Measurements from ENCODE around the gene OR2T8. TPM values are rescaled to one million over a fixed set of nuclear protein-coding genes. Genes with fewer than 3 reads are reported as not detected.

Gene OR2T8, protein sequence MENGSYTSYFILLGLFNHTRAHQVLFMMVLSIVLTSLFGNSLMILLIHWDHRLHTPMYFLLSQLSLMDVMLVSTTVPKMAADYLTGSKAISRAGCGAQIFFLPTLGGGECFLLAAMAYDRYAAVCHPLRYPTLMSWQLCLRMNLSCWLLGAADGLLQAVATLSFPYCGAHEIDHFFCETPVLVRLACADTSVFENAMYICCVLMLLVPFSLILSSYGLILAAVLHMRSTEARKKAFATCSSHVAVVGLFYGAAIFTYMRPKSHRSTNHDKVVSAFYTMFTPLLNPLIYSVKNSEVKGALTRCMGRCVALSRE
- total RNA-seq (2021) = not detected in 3 replicates
- Bru-seq, nascent RNA = percentile 22 among the genes with signal in this experiment
- long read RNA-seq, experiment 1 = 0 reads
- long read RNA-seq, experiment 2 = 0 reads
- long read RNA-seq, experiment 3 = 0 reads

- peaks cover 3% of the 10 kb centered on the region for H3K27me3 Mint-ChIP-seq (ENCODE audit: low read depth)
- ATAC-seq (no peak), DNase-seq (ENCODE audit: low spot score) (no peak)
- H3K27ac Mint-ChIP-seq = no peak within 1 kb of the TSS
- ChIA-PET POLR2A (no interaction called here), CTCF (no interaction called here)
- no peak for TF ChIP-seq FOXK1 (CRISPR knock-in tag; IDR thresholded peaks at IDR 0.05)
- TF ChIP-seq ZNF423 (CRISPR knock-in tag; IDR thresholded peaks at IDR 0.05) = no peak
- TF ChIP-seq TEAD1 (CRISPR knock-in tag; IDR thresholded peaks at IDR 0.05) = no peak
- no peak for TF ChIP-seq MYBL2 (CRISPR knock-in tag; IDR thresholded peaks at IDR 0.05)
- TF ChIP-seq TCF7 (CRISPR knock-in tag; IDR thresholded peaks at IDR 0.05; ENCODE audit: low read depth) = no peak
- no peak for TF ChIP-seq SMAD3 (CRISPR knock-in tag; IDR thresholded peaks at IDR 0.05; ENCODE audit: borderline replicate concordance)
- TF ChIP-seq CDX4 (CRISPR knock-in tag; IDR thresholded peaks at IDR 0.05; ENCODE audit: borderline replicate concordance) = no peak
- TF ChIP-seq ZNF232 (CRISPR knock-in tag; IDR thresholded peaks at IDR 0.05) = no peak
- TF ChIP-seq E2F5 (CRISPR knock-in tag; IDR thresholded peaks at IDR 0.05) = no peak
- no peak for TF ChIP-seq NFE2L1 (CRISPR knock-in tag; IDR thresholded peaks at IDR 0.05)
- no peak for TF ChIP-seq ATF1 (CRISPR knock-in tag; IDR thresholded peaks at IDR 0.05)
- TF ChIP-seq, protein P1, sequence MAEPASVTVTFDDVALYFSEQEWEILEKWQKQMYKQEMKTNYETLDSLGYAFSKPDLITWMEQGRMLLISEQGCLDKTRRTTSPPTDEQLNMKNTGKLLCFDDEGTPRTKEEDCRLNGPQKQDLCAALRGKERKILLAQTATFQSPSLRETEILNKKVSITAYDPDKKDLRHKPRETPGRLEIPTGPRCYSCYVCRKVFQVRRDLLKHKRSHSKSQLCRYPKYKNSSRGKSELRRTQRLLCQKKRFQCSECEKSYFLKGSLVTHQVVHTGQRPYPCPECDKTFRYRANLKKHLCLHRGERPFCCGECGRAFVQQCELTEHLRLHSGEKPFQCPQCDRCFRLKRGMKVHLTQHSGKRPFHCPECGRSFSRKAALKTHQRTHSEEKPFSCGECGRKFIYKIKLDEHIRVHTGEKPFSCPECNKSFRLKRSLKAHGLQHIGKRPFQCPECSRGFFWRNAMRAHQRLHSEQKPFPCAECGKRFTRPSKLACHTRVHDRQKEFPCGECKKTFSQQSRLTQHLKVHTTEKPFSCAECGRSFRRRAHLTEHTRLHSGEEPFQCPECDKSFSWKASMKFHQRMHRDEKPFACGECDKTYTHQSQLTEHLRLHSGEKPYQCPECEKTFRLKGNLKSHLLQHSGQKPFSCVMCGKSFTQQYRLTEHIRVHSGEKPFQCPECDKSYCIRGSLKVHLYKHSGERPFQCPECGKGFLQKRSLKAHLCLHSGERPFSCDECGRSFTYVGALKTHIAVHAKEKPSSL (CRISPR knock-in tag; conservative IDR thresholded peaks at IDR 0.05) = no peak
- TF ChIP-seq ZSCAN18 (CRISPR knock-in tag; IDR thresholded peaks at IDR 0.05) = no peak
- TF ChIP-seq IRF2 (CRISPR knock-in tag; IDR thresholded peaks at IDR 0.05; ENCODE audit: borderline replicate concordance, low read depth) = no peak
- TF ChIP-seq ZNF416 (CRISPR knock-in tag; IDR thresholded peaks at IDR 0.05) = no peak
- TF ChIP-seq NR1H2 (CRISPR knock-in tag; IDR thresholded peaks at IDR 0.05) = no peak
- TF ChIP-seq, protein P2, sequence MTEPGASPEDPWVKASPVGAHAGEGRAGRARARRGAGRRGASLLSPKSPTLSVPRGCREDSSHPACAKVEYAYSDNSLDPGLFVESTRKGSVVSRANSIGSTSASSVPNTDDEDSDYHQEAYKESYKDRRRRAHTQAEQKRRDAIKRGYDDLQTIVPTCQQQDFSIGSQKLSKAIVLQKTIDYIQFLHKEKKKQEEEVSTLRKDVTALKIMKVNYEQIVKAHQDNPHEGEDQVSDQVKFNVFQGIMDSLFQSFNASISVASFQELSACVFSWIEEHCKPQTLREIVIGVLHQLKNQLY (CRISPR knock-in tag; IDR thresholded peaks at IDR 0.05) = no peak
- TF ChIP-seq ESRRA (CRISPR knock-in tag; IDR thresholded peaks at IDR 0.05; ENCODE audit: borderline replicate concordance) = no peak
- TF ChIP-seq ZNF263 (CRISPR knock-in tag; IDR thresholded peaks at IDR 0.05; ENCODE audit: low read depth) = no peak
- TF ChIP-seq HMGA2 (CRISPR knock-in tag; IDR thresholded peaks at IDR 0.05) = no peak
- no peak within 1 kb of the TSS for H3K4me3 Mint-ChIP-seq
- peaks cover 14% of the 10 kb centered on the region; the same call in 1 of the 2 replicates for H3K36me3 Mint-ChIP-seq
- H3K9me3 Mint-ChIP-seq = peaks cover 44% of the 10 kb centered on the region
- 0 out of 2 replicates have a peak, but pooled peaks cover 3% of the 10 kb centered on the region for H3K4me1 Mint-ChIP-seq
Measured at GRCh38 chr1:247919952-247920351, at the start of gene OR2T8. Gene OR2T8, plus strand, starts transcription at chr1:247920252. Its CDS starts 766 bp downstream, at chr1:247921018.

DNA sequence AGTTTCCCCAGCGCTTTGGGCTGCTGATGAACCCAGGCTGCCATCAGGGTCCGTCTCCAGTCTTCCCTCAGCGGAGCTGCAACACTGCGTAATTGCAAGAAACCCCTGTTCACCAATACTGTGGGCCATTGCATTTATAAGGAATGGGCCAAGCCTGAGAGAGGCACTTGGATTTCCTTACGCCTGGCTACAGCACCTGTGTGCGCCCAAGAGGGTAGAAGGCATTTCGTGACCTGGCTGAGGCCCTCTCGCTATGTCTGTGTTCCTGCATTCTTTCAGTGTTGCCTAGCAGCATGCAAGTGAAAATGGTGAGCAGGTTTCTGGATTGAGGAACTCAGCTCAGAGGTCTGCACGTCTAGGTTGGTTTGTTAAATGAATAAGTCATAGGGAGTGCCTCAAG, 36.7 kb upstream of the OR2T8 start:
- Mint-ChIP-seq H3K4me1 (peaks cover 2% of the 10 kb centered on the region; the same call in 1 of the 2 replicates), H3K36me3 (peaks cover 12% of the 10 kb centered on the region), H3K27ac (no peak overlapping the region), H3K4me3 (no peak overlapping the region), H3K27me3 (ENCODE audit: low read depth) (no peaks in the 10 kb centered on the region; the same call in 1 of the 2 replicates), H3K9me3 (peaks cover 33% of the 10 kb centered on the region)
- ATAC-seq = no peak
- CTCF ChIA-PET = no interaction called here
- POLR2A ChIA-PET = no interaction called here
- no peak for DNase-seq (ENCODE audit: low spot score)
- TF ChIP-seq, protein P3, sequence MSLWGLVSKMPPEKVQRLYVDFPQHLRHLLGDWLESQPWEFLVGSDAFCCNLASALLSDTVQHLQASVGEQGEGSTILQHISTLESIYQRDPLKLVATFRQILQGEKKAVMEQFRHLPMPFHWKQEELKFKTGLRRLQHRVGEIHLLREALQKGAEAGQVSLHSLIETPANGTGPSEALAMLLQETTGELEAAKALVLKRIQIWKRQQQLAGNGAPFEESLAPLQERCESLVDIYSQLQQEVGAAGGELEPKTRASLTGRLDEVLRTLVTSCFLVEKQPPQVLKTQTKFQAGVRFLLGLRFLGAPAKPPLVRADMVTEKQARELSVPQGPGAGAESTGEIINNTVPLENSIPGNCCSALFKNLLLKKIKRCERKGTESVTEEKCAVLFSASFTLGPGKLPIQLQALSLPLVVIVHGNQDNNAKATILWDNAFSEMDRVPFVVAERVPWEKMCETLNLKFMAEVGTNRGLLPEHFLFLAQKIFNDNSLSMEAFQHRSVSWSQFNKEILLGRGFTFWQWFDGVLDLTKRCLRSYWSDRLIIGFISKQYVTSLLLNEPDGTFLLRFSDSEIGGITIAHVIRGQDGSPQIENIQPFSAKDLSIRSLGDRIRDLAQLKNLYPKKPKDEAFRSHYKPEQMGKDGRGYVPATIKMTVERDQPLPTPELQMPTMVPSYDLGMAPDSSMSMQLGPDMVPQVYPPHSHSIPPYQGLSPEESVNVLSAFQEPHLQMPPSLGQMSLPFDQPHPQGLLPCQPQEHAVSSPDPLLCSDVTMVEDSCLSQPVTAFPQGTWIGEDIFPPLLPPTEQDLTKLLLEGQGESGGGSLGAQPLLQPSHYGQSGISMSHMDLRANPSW (CRISPR knock-in tag; conservative IDR thresholded peaks at IDR 0.05; ENCODE audit: low read depth) = no peak
- TF ChIP-seq NR1H2 (CRISPR knock-in tag; IDR thresholded peaks at IDR 0.05) (no peak), ATF6 (CRISPR knock-in tag; IDR thresholded peaks at IDR 0.05) (no peak), OVOL2 (CRISPR knock-in tag; IDR thresholded peaks at IDR 0.05; ENCODE audit: borderline replicate concordance) (no peak), FOXK1 (CRISPR knock-in tag; IDR thresholded peaks at IDR 0.05) (no peak)
- TF ChIP-seq, protein P4, sequence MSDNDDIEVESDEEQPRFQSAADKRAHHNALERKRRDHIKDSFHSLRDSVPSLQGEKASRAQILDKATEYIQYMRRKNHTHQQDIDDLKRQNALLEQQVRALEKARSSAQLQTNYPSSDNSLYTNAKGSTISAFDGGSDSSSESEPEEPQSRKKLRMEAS (CRISPR knock-in tag; IDR thresholded peaks at IDR 0.05) = no peak

Data from WTC11 (cell line).